GM21529 (cell line): ENCODE data around the gene NUDT13.

Source experiments
- ATAC-seq: cut with Tn5 transposase; IDR thresholded peaks from one replicate; pipeline ENCODE4 v1.9.1; 2021; ENCODE audit not compliant: unreplicated experiment

Gene NUDT13

GRCh38 chr10:73161662-73162061 is 51.4 kb downstream of the NUDT13 start:
- no peak for ATAC-seq

- no peak for ATAC-seq
Observed at GRCh38 chr10:73163096-73163495, 52.8 kb downstream of the NUDT13 start.

DNA sequence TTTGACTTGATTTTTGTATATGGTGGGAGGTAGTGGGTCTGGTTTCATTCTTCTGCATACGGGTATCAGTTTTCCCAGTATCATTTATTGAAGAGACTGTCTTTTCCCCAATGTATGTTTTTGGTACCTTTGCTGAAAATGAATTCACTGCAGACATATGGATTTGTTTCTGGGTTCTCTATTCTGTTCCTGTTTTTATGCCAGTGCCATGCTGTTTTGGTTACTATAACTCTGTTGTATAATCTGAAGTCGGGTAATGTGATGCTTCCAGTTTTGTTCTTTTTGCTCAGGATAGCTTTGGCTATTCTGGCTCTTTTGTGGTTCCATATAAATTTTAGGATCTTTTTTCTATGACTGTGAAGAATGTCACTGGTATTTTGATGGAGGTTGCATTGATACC is 56.7 kb downstream of the NUDT13 start:
- ATAC-seq: no peak

- ATAC-seq: no peak
Observed at GRCh38 chr10:73167458-73167782, 57.2 kb downstream of the NUDT13 start.

- ATAC-seq: peak; percentile 87
Observed at GRCh38 chr10:73167783-73168464, 57.7 kb downstream of the NUDT13 start, which contains the start of the genes ECD and FAM149B1. Gene ECD, minus strand, starts transcription at chr10:73168008. Its CDS starts 4,071 bp downstream, at chr10:73163937. Gene FAM149B1, plus strand, starts transcription at chr10:73168119. Its CDS starts 221 bp downstream, at chr10:73168340.

DNA sequence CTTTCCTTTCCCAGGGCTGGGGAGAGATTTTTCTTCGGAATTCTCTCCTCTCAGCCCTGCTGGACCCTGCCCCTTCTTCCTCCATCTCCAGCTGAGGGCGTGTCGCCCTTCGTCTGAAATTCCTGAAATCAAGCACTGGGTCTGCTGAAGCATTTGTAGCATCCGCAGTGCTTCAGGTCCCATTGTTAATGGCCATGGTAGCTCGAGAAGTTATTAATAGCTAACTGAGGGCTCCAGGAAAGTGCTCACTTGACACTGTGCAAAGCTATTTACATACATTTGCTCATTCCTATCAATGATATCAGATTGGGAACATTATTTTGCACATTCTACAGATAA is 58.2 kb downstream of the NUDT13 start:
- ATAC-seq: peak; percentile 24

DNA sequence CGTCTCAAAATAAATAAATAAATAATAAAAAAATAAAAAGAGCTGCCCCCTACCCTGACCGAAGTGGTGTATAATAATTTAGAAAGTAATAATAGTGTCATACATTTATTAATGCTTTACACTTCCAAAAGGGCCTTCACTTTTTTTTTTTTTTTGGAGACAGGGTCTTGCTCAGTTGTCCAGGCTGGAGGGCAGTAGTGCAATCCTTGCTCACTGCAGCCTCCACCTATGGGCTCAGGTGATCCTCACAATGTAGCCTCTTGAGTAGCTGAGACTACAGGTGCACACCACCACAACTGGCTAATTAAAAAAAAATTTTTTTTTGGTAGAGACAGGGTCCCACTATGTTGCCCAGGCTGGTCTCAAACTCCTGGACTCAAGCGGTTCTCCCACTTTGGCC is 59.1 kb downstream of the NUDT13 start:
- ATAC-seq: no peak

- ATAC-seq: no peak
Observed at GRCh38 chr10:73172867-73173266, 62.6 kb downstream of the NUDT13 start.

- no peak for ATAC-seq
Observed at GRCh38 chr10:73174148-73174925, 64.1 kb downstream of the NUDT13 start.
